IPS-20b (cell line): ENCODE results near the gene PIN4.
"Not testable (repeated sequence)": the region's sequence is repeated elsewhere in the genome, so short reads cannot be mapped to it uniquely, and the experiment has no call there.

Experiments
- H3K27ac ChIP-seq: one replicate; pipeline ENCODE4 v1.5.1; 2013; ENCODE audit warnings: low read length
- H3K27me3 ChIP-seq: 2 replicates; pipeline ENCODE4 v1.6.1; 2013; ENCODE audit warnings: mild to moderate bottlenecking, low read length, inconsistent platforms; ENCODE audit not compliant: insufficient read depth
- H3K36me3 ChIP-seq: 2 replicates; pipeline ENCODE4 v1.6.1; 2013; ENCODE audit warnings: low read depth, mild to moderate bottlenecking, inconsistent platforms, low read length, moderate library complexity; ENCODE audit not compliant: insufficient read depth
- H3K4me1 ChIP-seq: 2 replicates; pipeline ENCODE4 v1.6.1; 2013; ENCODE audit warnings: mild to moderate bottlenecking, control low read depth, inconsistent platforms, low read length, moderate library complexity; ENCODE audit not compliant: insufficient read depth
- H3K4me3 ChIP-seq: 2 replicates; pipeline ENCODE4 v1.5.1; 2013; ENCODE audit warnings: mild to moderate bottlenecking, low read length, inconsistent platforms
- H3K9ac ChIP-seq: 2 replicates; pipeline ENCODE4 v1.6.1; 2013; ENCODE audit warnings: low read depth, mild to moderate bottlenecking, inconsistent platforms, low read length, moderate library complexity
- H3K9me3 ChIP-seq: 2 replicates; pipeline ENCODE4 v1.6.1; 2013; ENCODE audit warnings: mild to moderate bottlenecking, low read depth, low read length, inconsistent platforms; ENCODE audit not compliant: insufficient read depth

PIN4 gene

DNA sequence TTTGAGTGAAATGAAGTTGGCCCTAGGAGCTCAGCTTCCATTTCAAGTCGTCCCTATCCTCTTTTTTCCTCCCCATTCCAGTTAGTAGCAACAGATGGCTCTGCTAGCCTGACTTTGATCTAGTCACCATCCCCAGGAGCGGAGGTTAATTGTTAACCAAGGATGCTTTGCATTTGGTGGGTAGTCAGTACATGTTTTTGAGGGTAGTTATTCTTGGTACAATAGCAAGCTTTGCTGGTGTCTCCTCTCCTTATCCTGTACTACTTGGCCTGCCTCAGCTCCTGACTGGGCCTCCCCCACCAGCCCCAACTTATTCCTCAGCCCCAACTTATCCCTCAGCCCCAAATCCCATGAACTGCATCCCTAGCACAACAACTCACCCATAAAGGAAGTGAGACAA lies 35.0 kb upstream of the PIN4 start:
- no peaks in the 10 kb centered on the region for H3K4me1 ChIP-seq
- no peaks in the 10 kb centered on the region for H3K27me3 ChIP-seq
- 0 out of 2 replicates have a peak, but pooled peaks cover 3% of the 10 kb centered on the region for H3K36me3 ChIP-seq

DNA sequence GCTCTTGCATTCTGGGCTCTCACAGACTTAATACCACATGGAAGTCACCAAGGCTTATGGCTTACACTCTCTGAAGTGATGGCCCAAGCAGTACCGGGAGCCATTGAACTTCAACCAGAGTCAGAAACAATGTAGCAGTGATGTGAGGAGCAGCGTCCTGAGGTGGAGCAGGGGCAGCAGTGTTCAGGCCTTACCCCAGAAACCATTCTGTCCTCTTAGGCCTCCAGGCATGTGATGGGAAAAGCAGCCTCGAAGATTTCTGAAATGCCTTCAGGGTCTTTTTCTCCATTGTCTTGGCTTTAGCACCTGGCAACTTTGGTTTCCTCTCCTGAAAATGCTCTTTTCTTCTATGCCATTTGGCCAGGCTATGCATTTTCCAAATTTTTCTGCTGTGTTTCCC lies 22.8 kb upstream of the PIN4 start:
- Histone ChIP-seq H3K27ac (no peak overlapping the region), H3K9me3 (peaks cover 8% of the 10 kb centered on the region), H3K4me3 (no peak overlapping the region), H3K27me3 (no peaks in the 10 kb centered on the region), H3K4me1 (no peaks in the 10 kb centered on the region), H3K9ac (no peak overlapping the region), H3K36me3 (no peaks in the 10 kb centered on the region)

More for the DNA sequence above, 35.0 kb upstream of the PIN4 start:
- Histone ChIP-seq H3K27ac (no peak overlapping the region), H3K4me3 (no peak overlapping the region), H3K9me3 (no peaks in the 10 kb centered on the region), H3K9ac (no peak overlapping the region)

GRCh38 chrX:72159769-72160168 lies 21.8 kb upstream of the PIN4 start:
- H3K4me1 ChIP-seq, result no peaks in the 10 kb centered on the region
- H3K9ac ChIP-seq, result no peak overlapping the region

GRCh38 chrX:72165551-72165950 lies 16.0 kb upstream of the PIN4 start:
- Histone ChIP-seq H3K27me3 (no peaks in the 10 kb centered on the region), H3K4me3 (no peak overlapping the region), H3K36me3 (no peaks in the 10 kb centered on the region), H3K4me1 (no peaks in the 10 kb centered on the region), H3K27ac (no peak overlapping the region), H3K9ac (no peak overlapping the region), H3K9me3 (no peaks in the 10 kb centered on the region)

More at GRCh38 chrX:72159769-72160168, 21.8 kb upstream of the PIN4 start:
- no peak overlapping the region for H3K4me3 ChIP-seq
- no peak overlapping the region for H3K27ac ChIP-seq
- H3K9me3 ChIP-seq, result peaks cover 8% of the 10 kb centered on the region
- no peaks in the 10 kb centered on the region for H3K36me3 ChIP-seq
- H3K27me3 ChIP-seq, result no peaks in the 10 kb centered on the region

DNA sequence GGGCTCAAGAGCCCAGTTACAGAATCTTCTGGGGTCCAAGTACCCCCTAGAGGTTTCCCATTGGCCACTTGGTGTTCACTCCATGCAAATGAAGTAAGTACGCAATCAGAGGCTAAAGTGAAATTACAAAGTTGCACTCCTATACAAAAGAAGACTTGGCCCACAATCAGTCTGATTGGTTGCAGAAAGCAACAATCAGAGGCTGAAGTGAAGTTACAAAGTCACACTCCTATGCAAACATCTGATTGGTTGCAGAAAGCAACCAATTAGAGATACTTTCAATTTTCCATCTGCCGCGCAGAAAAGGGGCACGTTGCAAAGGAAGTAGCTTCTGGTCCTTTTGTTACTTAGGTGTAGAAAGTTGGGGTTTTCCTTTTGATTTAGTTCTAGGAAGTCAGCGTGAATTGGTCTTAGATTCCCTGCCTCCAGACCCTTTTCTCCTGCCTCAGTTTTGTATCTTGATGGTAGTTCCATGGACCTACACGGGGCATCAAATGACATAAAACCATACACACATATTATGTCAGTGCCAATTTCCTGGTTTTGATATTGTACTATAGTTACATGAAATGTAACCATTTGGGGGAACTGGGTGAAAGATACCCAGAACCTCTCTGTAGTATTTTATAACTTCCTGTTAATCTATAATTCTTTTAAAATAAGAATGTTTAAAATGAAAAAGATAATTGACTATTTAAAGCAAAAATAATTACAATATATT lies 12.4 kb upstream of the PIN4 start:
- no peaks in the 10 kb centered on the region for H3K9me3 ChIP-seq
- H3K36me3 ChIP-seq, result no peaks in the 10 kb centered on the region
- H3K4me3 ChIP-seq, result no peak overlapping the region
- no peaks in the 10 kb centered on the region for H3K27me3 ChIP-seq
- H3K4me1 ChIP-seq, result no peaks in the 10 kb centered on the region
- no peak overlapping the region for H3K9ac ChIP-seq
- H3K27ac ChIP-seq, result no peak overlapping the region

- not testable (repeated sequence) for H3K27ac ChIP-seq, H3K4me1 ChIP-seq, H3K9me3 ChIP-seq, H3K9ac ChIP-seq, H3K27me3 ChIP-seq, H3K4me3 ChIP-seq, H3K36me3 ChIP-seq
Observed at GRCh38 chrX:72176289-72176688, 5.3 kb upstream of the PIN4 start.

DNA sequence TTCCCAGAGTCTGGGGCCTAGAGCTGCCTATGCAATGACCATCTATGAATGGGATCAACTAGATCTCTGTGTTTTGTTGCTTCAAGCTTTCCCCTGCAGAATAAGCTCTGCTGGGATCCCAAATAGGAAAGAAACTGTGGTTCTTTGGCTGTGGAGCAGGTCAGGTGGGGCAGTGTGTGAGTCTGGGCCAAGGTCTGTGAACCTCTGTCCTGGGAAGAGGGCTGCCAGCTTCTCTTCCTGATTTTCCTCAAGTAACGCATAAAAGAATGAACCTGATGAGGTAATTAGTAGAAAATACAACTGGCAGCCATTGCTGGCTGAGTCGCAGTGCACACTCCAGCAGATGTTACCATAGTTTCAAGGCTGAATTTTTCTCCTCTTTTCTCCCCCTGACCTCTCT lies 4.6 kb upstream of the PIN4 start:
- Histone ChIP-seq H3K9me3 (no peaks in the 10 kb centered on the region), H3K27ac (no peak overlapping the region), H3K36me3 (no peaks in the 10 kb centered on the region), H3K27me3 (no peaks in the 10 kb centered on the region), H3K4me1 (peaks cover 2% of the 10 kb centered on the region; the same call in 1 of the 2 replicates), H3K4me3 (no peak overlapping the region), H3K9ac (no peak overlapping the region)

- Histone ChIP-seq H3K4me1 (peaks cover 2% of the 10 kb centered on the region), H3K27ac (no peak overlapping the region), H3K4me3 (peak overlapping the region; percentile 98), H3K36me3 (no peaks in the 10 kb centered on the region), H3K27me3 (no peaks in the 10 kb centered on the region), H3K9me3 (no peaks in the 10 kb centered on the region), H3K9ac (peak overlapping the region; percentile 98)
Observed at GRCh38 chrX:72180539-72180938, 1.0 kb upstream of the PIN4 start.

DNA sequence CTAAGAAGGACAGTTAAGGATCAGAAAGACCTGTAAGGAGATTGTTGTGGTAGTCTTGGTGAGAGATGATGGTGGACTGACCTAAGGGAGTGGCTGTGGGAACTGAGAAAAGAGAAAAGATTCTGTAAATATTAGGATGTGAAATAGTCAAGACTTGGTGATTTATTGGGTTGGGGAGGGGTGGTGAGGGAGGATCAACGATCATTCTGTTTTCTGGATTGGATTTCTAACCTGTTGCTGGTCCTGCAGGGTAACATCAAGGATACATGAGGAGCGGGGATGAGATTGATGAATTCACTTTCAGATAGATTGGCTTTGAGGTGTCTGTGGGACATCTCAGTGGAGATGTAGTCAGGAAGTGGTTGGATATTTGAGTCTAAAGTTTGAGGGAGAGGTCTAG lies 1.4 kb downstream of the PIN4 start:
- H3K36me3 ChIP-seq, result peaks cover 9% of the 10 kb centered on the region
- H3K27ac ChIP-seq, result no peak overlapping the region
- H3K27me3 ChIP-seq, result no peaks in the 10 kb centered on the region
- no peaks in the 10 kb centered on the region for H3K9me3 ChIP-seq
- H3K4me1 ChIP-seq, result peaks cover 2% of the 10 kb centered on the region
- H3K4me3 ChIP-seq, result peak overlapping the region; percentile 98
- H3K9ac ChIP-seq, result peak overlapping the region; percentile 98; the same call in 1 of the 2 replicates

DNA sequence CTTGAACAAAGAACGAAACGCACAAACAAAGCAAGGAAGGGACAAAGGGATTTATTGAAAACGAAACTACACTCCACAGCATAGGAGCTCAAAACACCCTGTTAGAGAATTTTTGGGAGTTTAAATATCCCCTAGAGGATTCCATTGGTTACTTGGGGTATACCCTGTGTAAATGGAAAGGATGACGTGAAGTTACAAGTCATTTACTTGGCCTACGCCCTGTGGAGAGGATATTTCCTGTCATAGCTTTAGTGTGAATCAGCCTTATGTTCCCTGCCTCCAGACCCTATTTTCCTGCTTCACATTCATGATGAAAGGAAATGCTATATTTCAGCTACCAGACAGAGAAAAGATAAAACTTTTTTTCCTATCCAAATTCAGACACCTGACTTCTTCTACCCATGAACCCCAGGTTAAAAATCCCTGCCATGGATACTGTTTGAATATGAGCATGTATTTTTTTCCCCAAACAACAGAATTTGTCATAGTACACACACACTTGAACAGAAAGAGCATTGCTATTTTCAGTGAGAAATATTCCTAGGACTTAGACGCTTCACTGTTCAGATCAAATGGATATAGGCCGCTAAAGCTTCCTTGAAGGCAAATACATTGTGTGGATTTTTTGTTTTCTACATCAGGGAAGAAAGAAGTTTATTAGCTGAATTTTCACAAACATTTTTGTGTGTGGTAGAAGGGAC lies 20.4 kb downstream of the PIN4 start:
- Histone ChIP-seq H3K9ac (peak overlapping the region; percentile 65), H3K4me3 (no peak overlapping the region), H3K4me1 (peaks cover 21% of the 10 kb centered on the region), H3K9me3 (no peaks in the 10 kb centered on the region), H3K27me3 (no peaks in the 10 kb centered on the region), H3K27ac (no peak overlapping the region), H3K36me3 (peaks cover 40% of the 10 kb centered on the region)

DNA sequence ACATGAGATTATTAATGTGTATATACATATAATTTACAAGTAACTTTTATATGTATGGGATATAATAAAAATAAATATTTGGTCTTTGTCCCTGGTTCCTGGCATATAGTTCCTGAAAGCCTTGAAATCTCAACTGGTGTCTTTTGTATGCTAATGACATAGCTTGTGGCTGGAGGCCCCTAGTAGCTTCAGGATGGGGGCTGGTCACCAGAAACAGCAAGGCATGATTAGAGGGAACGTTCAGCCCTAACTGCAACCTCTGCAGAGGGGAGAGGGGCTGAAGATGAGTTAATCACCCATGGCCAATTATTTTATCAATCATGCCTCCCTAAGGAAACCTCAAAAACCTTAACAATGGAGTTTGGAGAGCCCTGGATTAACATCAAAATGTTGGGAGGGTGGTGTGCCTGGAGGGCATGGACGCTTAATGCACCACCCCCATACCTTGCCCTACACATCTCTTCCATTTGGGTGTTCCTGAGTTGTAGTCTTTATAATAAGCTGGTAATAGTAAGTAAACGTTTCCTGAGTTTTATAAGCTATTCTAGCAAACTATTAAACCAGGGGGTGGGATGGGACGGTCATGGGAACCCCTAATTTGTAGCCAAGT lies 21.3 kb downstream of the PIN4 start:
- Histone ChIP-seq H3K9me3 (no peaks in the 10 kb centered on the region), H3K4me3 (peak overlapping the region; percentile 41), H3K27me3 (no peaks in the 10 kb centered on the region), H3K9ac (peak overlapping the region; percentile 27; the same call in 1 of the 2 replicates), H3K4me1 (peaks cover 21% of the 10 kb centered on the region), H3K36me3 (peaks cover 40% of the 10 kb centered on the region), H3K27ac (no peak overlapping the region)

GRCh38 chrX:72203421-72203820 lies 21.9 kb downstream of the PIN4 start:
- H3K9me3 ChIP-seq, result no peaks in the 10 kb centered on the region
- peak overlapping the region; percentile 41; the same call in 1 of the 2 replicates for H3K4me3 ChIP-seq
- peak overlapping the region; percentile 27; the same call in 1 of the 2 replicates for H3K9ac ChIP-seq
- H3K36me3 ChIP-seq, result peaks cover 41% of the 10 kb centered on the region
- H3K27me3 ChIP-seq, result no peaks in the 10 kb centered on the region
- peaks cover 21% of the 10 kb centered on the region for H3K4me1 ChIP-seq
- no peak overlapping the region for H3K27ac ChIP-seq
